Activated CD4-positive, CD25-positive, alpha-beta regulatory T cell treated with anti-CD3 and anti-CD28 coated beads, Interleukin-2, amount 50 U/mL, for 24 hours (primary cell): ENCODE data around the gene SLC25A11.

ENCODE experiments used
- ATAC-seq, 2 donors: fragments of 150-1000 bp; cut with Tn5 transposase; one replicate each; pipeline ENCODE4 v1.10.0; 2021; ENCODE audit warnings: mild to moderate bottlenecking in 1 of 2, moderate library complexity in 1 of 2

The SLC25A11 gene

DNA sequence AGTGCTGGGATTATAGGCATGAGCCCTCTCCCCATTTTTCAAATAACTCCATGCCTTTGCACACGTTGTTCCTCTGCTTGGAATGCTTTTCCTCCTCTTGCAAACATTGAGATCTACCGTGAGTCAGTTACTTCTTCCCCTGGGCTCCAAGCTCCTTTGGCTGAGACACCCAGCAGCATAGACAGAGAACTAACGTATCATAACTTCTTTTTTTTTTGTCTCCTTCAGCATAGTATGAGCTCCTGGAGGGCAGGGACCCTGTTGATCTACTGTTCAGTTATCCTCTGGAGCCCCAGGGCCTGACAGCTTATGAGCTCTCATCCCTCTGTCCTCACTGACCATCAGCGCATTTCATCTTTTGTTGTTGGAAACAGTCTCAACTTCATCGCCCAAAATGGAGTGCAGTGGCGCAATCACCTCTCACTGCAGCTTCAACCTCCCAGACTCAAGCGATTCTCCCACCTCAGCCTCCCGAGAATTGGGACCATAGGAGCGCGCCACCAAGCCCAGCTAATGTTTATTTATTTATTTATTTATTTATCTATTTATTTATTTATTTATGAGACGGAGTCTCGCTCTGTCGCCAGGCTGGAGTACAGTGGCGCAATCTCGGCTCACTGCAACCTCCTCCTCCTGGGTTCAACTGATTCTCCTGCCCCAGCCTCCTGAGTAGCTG lies 25.6 kb upstream of the SLC25A11 start:
- no peak for ATAC-seq

DNA sequence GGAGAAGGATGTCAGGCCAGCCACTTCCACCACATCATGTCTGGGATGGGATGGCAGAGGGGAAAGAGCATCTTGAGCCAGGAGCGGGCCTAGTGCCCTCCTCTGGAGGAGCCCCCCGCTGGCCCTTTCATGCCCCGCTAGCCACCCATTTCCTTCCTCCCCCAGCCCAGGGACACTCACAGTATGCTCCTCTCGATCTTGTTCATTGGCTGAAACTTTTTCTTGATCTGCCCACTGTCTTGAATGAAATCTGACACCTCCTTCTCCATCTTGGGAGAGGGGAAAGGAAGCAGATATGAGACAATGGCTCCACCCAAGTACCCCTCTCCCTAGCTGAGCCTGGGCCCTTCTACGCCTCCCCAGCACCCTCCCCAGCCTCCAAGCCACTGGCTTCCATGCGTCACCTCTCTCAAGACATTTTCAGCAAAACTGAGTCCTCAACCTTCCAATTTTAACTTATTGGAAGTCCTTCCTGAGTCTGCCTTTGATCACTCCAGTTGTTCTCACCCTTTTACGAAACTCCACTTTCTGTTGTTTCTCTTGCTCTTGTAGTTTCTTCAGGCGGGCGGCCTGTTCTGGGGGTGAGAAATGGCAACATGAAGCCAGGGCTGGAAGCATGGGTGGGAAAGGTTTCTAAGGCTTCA lies 20.6 kb upstream of the SLC25A11 start:
- no peak for ATAC-seq

DNA sequence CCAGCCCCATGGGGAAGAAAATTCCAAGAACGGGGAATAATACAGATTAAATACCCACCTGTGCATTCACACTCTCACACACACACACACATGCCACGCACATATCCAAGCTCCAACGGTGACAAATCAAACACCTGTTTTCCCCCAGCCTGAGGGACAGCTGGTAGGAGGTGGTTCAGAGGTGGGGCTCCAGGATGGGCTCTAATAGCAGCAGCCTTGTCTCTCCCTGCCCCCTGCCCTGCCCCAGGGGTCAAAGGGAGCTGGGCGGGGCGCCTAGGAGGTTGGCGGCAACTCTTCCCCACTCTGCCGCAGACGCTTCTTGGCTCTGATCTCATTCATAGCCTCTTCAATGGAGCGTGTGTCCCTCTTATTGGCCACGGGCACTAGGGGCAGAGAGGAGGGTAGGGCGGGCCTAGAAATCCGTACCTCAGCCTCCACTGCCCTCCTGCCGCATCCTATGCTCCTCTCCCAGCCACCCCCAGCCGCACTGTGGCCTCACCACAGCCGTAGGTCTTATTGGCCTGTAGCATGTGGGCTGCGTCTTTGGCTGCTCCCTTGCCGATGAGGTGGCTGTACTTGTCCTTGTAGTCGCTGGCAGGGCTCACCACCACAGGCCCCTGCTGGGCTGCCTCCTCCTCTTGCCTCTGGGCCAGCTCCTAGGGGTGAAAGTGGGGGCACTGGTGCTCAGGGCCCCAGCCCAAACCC lies 19.6 kb upstream of the SLC25A11 start:
- no peak for ATAC-seq

DNA sequence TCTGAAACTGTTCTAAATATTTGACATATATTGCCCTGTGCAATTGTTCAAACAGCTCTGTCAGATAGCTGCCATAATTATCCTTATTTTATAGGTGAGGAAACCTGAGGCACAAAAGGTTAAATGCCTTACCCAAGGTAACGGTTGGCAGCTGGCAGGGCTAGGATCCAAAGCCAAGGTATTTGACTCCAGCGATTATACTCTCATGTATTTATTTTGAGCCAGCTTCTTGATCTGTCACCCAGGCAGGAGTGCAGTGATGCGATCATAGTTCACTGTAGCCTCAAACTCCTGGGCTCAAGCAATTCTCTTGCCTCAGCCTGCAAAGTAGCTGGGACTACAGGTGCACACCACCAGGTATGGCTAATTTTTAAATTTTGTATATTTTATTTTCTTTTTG lies 18.3 kb upstream of the SLC25A11 start:
- ATAC-seq = no peak

DNA sequence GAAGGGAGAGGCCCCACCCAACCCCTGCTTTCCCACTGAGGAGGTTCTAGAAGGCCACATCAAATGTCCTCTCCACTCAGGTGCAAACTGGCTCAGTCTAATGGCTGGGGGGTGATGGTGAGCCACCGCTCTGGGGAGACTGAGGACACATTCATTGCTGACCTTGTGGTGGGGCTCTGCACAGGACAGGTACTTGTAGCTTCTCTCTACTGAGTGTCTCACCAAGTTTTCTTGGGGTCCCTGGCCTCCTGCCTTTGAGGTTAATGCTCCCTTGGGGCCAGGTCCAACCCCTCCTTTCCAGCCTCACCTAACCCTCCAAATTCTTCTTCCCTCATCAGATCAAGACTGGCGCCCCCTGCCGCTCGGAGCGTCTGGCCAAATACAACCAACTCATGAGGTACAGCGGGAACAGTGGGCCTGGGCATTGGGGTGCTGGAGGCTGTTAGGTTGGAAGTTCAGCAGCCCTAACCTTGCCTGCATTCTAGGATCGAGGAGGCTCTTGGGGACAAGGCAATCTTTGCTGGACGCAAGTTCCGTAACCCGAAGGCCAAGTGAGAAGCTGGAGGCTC lies 16.7 kb upstream of the SLC25A11 start:
- no peak for ATAC-seq

DNA sequence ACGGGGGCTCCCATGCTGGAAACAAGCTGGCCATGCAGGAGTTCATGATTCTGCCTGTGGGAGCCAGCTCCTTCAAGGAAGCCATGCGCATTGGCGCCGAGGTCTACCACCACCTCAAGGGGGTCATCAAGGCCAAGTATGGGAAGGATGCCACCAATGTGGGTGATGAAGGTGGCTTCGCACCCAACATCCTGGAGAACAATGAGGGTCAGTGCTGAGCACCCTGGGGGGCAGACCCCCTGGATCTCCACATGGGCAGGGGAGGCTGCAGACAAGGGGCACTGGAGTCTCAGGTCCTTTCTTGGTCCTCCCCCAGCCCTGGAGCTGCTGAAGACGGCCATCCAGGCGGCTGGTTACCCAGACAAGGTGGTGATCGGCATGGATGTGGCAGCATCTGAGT lies 15.2 kb upstream of the SLC25A11 start:
- ATAC-seq = no peak

DNA sequence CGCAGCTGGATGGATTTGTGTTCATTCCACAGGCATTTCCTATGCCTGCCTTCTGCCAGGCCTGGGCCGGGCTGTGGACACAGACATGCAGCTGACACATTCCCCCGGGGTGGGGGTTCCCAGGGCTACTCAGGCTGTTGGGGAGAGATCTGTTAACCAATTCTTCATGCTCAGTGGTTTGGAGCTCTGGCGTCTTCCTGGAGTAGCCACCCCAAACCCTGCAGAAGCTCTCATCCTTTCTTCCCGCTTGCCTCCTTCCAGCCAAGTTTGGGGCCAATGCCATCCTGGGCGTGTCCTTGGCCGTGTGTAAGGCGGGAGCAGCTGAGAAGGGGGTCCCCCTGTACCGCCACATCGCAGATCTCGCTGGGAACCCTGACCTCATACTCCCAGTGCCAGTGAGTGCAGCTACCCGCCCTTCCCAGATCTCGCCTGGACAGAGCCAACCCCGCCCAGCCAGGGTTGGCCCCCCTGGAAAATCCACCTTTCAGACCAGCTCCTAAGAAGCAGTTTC lies 13.7 kb upstream of the SLC25A11 start:
- no peak for ATAC-seq

DNA sequence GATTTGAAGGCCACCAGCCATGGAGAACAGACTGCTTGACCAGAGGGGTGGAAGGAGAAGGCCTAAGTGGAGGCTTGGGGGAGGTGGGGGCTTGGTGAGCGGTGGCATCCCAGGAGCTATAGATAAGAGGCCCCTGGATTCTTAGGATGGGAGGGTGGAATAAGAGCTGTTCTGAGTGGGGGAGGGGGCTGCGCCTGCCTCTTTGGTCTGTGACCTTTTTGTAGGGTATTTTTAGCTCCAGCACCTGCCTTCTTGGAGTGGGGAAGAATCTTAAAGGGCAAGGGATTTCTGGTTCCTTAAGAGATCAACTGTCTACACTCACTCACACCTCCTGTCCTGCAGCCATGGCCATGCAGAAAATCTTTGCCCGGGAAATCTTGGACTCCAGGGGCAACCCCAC lies 11.6 kb upstream of the SLC25A11 start:
- no peak for ATAC-seq

DNA sequence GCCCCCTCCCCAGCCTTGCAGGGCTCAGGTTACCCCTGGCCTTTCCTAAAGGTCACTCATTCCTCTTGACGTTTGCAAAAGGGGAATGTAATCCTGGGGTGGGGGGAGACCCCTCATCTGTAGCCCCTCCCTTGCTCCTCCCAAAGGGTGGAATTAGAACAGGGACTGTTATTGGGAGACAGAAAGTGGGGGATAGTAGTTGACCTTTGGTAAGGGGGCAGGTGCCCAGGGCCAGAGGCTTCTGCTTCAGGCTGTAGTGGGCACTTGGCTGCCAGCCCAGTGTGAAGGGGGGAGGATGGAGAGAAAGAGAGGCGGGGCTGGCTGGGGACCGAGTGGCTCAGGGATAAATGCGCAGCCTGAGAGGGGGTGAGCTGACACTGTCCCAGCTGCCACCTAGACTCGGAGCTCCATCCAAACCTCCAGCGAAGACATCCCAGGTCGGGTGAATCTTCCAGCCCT lies 10.9 kb upstream of the SLC25A11 start, which contains the start of gene ENO3:
Gene ENO3, plus strand, starts transcription at position 374 of the 459 bp plus-strand sequence. CDS start 711 bp downstream, outside the sequence.
- ATAC-seq = no peak

DNA sequence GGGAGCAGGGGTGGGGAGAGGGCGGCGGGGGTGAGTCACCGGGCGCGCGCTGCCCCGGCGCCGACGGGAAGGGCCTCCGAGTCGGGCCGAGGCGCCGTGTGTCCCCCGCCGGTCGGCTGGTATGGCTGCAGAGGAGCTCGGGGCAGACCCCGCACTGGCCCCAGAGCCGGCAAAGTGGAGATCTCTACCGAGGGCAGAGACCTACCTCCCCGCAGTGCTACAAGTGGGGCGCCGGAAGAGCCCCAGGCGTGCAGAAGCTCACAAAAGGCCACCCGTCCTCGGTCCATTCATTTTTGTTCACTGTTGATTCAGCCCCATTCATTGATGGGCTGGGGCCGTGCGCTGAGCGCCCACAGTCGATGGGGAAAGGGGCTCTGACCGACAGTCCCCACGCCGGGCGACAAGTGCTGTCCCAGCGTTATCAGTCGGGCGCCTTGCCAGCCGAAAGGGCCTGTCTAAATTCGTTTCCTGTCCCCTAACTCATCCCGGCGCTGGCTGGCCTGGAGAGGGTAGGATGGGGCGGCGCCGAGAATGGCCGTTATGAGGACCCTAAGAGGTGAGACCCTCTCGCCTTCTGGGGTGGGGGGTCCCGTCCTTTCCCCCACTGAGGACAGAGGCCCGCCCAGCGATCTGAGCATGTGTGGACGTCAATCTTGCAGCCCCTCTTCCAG lies 10.4 kb upstream of the SLC25A11 start:
- ATAC-seq = peak; percentile 4 to 15

DNA sequence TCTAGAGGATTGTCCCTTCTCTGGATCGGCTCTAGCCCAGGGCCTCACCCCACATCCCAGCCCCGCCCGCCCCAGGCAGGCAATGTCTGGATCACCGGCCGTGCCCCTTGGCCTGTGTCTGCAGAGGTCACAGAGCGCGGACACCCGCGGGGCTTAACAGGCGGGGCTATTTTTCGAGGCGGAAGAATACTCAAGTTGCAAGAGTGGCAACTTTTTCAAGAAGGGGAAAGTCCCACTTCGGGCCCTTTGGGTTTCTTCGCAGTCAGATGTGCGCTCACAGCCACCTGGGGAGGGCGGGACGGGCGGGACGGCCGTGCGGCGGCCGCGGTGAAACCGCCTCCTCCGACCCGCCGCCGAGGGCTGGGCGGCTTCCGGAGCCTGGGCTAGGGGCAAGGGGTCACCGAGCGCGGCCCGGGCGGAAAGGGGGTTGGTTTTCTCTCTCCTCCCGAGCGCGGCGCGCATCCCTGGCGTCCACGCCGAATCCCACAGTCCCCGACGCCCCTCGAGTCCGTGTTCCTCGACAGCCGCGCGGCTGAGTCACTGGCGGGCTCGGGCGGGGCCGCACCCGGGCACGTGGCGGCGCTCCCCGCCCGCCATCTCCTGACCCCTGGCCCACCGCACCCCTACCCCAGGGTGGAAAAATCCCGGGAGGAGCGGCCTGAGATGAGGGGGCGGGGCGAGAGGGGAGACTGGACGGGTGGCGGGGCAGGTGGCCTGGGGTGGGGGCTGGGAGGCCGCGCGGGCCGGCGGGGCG lies 9.7 kb upstream of the SLC25A11 start:
- ATAC-seq = peak; percentile 32 to 42

DNA sequence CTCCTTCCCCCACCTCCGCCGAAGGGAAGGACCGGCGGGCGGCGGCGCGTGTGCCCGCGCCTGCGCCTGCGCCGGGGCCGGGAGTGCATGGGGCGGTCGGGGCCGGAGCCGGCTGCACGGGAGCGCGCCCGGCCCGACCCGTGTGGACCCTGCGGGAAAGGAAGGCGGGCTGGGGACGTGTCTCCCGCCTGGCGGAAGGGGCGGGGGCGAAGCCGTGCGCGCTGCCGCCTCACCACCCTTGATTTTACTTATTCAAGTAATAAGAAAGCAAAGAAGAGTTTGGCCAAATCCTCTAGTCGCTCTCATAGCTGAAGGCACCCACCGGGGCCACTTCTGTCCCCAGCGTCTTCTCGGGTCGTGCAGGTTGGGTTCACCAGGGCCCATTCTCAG lies 9.1 kb upstream of the SLC25A11 start:
- peak; percentile 41 to 43 for ATAC-seq

DNA sequence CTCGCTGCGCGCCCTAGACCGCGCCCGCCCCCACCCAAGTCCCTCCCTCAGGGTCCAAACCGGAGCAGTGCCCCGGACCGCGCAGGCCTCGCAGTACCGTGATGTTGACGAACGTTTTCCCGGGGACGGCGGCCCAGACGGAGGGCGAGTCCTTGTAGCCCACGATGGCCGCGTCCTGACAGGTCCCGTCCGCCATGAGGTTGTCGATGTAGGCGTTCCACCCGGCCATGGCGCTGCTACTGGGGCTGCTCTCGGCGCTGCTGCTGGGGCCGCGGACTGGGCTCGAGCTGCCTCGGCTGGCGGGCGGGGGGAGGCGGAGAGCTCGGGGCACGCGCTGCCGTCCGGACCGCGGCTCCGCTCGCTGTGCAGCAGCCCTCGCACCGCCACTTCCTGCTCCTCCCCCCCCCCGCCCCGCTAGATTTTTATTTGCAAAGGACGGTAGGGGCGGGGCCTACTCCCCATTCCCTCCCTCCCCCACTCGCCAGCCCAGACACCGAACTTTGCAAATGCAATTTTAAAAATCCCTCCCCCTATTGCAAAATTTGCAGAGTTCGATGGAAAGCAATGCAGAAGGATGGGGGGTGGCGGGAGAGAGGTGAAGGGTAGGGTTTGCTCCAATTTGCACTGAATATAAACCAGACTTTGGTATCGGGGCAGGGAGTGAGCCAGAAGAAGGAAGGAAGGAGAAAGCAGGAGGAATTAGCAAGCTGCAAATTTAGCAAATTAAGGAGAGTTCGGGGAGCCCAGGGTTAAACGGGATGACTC lies 8.5 kb upstream of the SLC25A11 start, which contains the start of gene PFN1:
Gene PFN1, minus strand, starts transcription at position 365 of the 765 bp plus-strand sequence. Its CDS starts 136 bp downstream, at position 229.
- peak; percentile 24 to 36 for ATAC-seq

DNA sequence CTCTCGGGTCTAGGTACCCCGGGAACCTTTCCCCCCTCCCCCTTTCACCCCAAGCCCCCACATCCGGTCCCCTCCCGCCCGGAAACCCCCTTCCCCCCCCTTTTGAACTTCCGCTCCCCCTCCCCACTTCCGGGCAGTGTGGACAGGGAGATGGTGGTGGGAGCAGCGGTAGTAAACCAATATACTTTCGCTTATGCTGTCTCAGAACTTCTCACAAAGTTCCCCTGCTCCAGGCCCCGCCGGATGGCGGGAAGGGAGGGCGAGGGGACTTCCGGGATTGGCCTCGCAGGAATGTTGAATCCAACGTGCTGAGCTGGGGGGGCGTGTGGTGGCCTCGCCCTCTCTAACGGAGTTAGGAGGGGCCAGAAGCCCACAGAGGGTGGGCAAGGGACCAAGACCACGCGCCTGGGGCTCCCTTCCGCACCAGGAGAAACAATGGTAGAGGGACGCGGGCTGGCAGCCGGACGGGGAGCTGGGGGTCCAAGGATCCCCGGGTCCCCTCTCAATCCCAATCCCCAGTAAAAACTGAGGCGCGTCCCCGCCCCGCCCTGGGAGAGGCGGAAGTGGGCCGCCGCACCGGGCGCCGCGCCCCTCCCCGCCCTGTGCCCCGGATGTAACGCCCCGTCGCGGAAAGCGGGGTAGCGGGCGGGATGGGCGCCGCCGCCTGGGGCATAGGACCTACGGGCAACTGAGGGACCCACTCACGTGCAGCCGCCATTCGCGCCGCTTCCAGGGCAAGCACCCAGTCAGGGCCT lies 7.7 kb upstream of the SLC25A11 start:
- ATAC-seq = peak; percentile 11 to 18

DNA sequence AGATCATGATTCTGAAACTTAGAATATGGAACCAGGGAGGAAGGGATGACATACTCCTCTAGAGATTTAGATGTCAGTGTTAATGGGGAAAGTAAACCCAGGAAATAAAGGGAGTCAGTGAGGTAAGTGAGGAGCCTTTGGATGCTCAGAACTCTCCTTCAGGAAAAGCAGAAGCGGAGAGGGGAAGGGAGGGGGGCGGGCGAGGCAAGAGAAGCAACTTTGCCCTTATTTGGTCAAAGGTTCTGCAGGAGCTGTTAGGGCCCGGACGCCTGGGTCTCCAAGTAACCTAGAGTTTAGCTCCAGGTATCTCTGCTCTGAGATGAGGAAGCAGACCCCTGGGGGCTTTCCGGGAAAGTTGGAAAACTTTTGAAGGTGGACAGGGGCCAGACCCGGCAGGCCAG lies 7.2 kb upstream of the SLC25A11 start:
- no peak for ATAC-seq

DNA sequence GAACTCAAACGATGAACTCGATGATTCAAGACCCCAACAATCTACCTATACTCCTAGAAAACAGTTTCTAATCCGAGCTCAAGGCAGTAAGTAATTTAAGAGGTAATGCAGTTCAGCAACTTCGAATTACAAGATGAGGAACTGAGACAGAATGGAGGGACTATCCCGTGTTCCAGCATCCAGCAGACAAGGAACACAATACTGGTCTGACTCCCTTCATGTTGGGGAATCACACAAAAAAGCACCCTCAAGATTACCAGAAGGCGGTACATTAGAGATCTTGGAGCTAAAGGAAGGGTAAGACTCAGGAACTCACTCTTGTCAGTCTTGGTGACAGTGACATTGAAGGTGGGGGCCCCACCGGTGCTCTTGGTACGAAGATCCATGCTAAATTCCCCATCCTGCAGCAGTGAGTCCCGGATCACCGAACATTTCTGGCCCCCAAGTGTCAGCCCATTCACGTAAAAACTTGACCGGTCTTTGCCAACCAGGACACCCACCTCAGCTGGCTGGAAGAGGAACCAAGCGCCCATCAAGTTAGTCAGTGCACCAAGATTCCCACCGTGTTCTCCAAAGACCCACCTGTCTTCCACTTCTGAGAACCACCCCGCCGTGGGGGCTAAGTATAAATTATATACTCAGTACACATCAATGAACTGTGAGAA lies 6.6 kb upstream of the SLC25A11 start:
- ATAC-seq = no peak

DNA sequence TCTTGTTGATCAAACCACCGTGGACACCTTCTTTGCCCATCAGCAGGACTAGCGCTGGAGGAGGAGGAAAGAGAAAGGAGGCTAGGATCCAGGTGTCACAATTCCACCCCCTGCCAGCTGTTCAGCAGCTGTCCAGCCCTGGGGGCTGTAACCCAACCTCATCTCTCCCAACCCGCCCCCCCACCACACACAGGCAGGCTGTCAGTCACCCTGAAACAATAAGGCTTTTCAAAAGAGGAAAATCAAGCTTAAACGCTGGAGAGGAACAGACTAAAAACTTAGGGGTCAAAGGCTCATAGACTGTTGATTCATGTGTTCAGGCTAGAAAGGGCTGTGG lies 6.1 kb upstream of the SLC25A11 start:
- no peak for ATAC-seq

DNA sequence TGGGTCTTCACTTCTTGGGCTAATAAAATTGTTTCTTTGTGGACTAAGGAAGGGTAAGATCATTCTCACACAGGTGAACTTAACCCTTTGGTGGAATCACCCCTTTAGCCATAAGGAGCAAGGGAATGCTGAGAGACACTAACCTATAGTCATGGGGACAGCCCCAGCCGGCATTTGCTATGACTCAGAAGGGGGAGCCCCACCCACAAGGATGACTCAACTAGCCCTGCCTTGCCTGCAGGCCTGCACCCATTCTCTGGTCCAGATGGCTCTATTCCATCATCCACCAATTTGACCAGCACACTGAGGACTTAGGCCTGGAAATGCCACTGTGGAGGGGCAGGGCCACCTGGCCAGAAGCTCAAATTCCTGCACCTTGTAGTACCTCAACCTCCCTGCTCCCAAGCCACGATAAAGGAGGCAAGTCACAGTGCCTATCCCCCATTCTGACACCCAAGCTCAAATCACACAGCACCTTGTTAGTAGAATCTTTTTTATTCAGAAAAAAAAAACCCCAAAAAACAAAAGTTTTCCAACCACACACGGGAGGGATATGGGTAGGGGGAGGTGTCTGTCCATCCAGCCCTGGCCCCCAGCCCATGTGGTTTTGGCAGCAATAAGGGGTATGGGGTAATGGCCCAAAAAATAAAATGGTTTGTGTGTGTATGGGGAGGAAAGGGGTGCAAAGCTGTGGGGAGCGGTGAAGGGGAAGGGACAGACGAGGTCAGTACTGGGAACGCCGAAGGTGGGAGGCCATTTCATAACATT lies 5.5 kb upstream of the SLC25A11 start:
- ATAC-seq = peak; percentile 47 to 53
